Medulla oblongata (tissue), 1 donor: ENCODE results near the gene AHR.
"Not testable (repeated sequence)": the region's sequence is repeated elsewhere in the genome, so short reads cannot be mapped to it uniquely, and the experiment has no call there.

Source experiments
- DNase-seq: peaks from one replicate; pipeline ENCODE4 v3.0.0-alpha.2; 2015; ENCODE audit errors: extremely low spot score

The AHR gene

GRCh38 chr7:17376595-17376994 is 78.1 kb downstream of the AHR start:
- no peak for DNase-seq

- no peak for DNase-seq
Measured at GRCh38 chr7:17380736-17381662, 82.5 kb downstream of the AHR start.

GRCh38 chr7:17382408-17383354 is 84.2 kb downstream of the AHR start:
- DNase-seq, result not testable (repeated sequence)

GRCh38 chr7:17384400-17384799 is 85.9 kb downstream of the AHR start:
- DNase-seq, result no peak

- DNase-seq, result no peak
Measured at GRCh38 chr7:17385612-17386011, 87.2 kb downstream of the AHR start.

GRCh38 chr7:17390392-17390791 is 91.9 kb downstream of the AHR start:
- no peak for DNase-seq

- DNase-seq, result no peak
Measured at GRCh38 chr7:17391366-17391765, 92.9 kb downstream of the AHR start.

GRCh38 chr7:17392846-17393245 is 94.4 kb downstream of the AHR start:
- no peak for DNase-seq

GRCh38 chr7:17394563-17394962 is 96.1 kb downstream of the AHR start:
- not testable (repeated sequence) for DNase-seq
